NK-92 (cell line): ENCODE results near the gene S100A16.
"Not testable (repeated sequence)": the region's sequence is repeated elsewhere in the genome, so short reads cannot be mapped to it uniquely, and the experiment has no call there.

Experiments
- DNase-seq: peaks from one replicate; lab custom pipeline; 2025; ENCODE audit not compliant: unreplicated experiment; lab: John Stamatoyannopoulos, UW

The S100A16 gene

DNA sequence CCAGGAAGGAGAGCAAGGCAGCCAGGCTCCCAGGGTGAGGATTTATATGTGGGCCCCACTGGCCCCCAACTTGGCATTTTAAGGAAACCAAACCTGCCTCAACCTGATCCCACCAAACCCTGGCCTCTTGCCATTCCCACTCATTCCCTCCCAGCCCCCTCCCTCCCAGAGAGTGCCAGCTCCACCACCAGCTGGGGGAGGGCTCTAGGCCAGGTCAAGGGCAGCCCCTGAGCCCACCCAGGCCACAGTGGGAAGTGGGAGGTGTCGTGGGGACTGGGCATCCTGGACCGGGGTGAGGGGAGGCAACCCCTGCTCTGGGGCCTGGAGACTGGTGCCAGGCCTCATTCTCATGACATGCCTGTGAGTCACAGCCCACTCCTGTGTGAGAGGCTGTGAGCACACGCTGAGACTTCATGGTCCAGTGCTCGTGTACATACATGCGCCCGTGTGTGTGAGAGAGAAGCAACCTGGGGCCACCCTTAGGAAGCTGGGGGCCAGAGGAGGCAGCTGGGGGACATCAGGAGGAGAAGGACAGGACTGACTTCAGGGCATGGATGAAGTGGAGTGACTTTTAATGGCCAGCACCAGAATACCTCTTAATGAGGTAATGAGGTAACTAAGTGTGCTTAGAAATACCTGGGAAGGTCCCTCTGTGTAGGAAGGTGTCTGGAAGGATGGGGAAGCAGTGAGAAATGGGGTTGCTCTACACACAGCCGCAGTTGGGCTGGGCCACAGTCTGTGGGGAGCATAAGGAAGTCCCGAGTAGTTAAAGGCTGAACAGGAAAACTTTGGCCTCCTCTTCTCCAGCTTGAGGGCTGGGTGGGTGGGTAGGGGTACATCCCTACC is 47.2 kb downstream of the S100A16 start, which contains the start of gene S100A2:
TSS of gene S100A2 (minus strand) at position 316 of the 846 bp plus-strand sequence. CDS start 1,967 bp downstream, outside the sequence.
- DNase-seq, result no peak

DNA sequence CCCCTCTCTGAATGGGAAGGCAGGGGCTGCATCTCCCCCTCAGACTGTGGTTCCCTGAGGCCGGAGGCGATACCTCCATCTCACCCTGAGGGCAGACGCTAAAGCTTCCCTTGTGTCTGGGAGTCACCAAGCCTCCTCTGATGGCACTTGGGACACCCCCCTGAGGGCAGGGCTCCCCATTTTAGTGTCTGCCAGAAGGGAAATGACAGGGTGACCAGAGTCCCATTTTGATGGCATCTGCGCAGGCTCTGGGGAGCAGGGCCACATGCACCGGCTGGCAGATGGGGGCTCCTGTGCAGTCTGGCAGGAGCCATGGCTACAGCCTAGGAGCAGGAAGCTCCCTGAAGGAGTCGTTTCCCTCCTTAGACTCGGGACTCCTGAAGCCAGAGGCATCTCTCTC is 48.9 kb downstream of the S100A16 start:
- no peak for DNase-seq

DNA sequence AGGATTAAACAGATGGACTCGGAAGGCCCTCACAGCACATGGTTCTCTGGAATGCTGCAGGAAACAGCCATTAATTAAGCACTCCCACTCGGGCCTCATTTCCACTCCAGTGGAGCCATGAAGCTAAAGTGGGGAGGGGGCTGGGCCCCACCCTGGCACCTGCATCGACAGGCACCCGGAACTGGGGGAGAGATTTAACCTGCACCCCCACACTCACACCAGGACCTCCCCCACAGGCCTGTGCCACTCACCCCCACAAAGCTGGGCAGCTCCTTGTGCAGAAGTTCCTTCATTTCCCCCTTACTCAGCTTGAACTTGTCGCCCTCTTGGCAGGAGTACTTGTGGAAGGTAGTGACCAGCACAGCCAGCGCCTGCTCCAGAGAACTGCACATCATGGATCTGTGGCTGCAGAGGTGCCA is 49.4 kb downstream of the S100A16 start:
- no peak for DNase-seq

DNA sequence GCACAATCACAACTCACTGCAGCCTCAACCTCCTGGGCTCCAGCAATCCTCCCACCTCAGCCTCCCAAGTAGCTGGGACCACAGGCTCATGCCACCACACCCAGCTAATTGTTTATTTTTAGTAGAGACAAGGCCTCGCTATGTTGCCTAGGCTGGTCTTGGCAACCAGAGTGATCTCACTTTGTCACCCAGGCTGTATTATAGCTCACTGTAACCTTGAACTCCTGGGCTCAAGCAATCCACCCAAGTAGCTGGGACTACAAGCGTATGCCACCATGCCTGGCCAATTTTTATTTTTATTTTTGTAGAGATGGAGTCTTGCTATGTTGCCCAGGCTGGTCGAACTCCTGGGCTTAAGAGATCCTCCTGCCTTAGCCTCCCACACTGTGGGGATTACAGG is 50.9 kb downstream of the S100A16 start:
- not testable (repeated sequence) for DNase-seq

DNA sequence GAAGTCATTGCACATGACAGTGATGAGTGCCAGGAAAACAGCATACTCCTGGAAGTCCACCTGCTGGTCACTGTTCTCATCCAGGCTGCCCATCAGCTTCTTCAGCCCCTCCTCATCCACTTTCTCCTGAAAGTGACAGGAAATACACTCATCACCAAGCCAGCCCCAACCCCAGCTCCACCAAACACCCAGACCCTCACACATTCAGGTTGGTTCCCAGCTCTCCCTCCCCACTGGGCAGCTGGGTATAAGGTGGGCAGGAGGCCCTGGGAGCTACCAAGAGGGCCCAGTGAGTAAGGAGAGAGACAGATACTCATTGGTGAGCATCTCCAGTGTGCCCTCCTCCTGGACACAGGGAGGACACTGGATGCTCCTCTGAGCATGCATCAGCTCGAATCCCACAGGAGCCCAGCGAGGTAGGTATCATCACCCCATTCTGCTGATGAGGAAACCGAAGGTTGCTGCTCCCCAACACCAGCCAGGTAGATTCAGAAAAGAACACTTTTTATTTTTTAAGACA is 51.4 kb downstream of the S100A16 start:
- no peak for DNase-seq

DNA sequence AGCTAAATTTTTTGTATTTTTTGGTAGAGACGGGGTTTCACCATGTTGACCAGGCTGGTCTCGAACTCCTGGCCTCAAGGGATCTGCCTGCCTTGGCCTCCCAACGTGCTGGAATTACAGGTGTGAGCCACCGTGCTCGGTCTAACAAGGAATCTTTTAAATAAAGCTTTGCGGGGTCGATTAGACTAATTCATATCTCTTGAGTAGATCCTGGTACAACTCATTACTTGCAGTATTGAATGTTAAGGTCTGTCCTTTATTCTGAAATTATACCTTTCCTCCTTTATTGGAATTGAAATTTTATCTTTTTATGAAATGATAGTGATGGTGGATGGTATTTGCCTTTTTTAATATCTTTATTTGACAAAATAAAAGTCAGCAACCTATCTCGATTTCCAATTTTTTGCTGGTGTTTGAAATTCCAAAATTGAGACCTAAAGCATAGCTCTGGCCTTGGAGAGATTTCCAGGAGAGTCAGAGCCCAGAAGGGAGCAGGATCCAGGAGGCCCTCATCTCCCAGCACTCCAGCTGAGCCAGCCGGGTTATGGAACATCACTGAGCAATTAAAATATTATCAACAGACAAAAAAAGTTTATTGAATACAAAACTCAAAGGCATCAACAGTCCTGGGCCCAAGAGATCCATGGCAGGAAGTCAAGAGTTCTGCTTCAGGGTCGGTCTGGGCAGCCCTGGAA is 52.0 kb downstream of the S100A16 start:
- DNase-seq, result no peak

DNA sequence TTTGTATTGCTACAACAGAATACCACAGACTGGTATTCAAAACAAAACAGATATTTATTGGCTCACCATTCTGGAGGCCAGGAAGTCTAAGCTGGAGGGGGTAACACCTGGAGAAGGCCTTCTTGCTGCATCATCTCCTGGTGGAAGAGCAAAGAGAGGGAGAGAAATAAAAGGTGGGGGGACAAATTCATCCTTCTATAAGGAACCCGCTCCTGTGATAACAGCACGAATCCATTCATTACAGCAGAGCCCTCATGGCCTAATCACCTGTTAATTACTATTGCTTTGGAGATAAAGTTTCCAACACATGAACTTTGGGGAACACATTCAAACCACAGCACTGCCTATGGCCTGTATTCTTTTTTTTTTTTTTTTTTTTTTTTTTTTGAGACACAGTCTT is 52.7 kb downstream of the S100A16 start:
- DNase-seq, result no peak

DNA sequence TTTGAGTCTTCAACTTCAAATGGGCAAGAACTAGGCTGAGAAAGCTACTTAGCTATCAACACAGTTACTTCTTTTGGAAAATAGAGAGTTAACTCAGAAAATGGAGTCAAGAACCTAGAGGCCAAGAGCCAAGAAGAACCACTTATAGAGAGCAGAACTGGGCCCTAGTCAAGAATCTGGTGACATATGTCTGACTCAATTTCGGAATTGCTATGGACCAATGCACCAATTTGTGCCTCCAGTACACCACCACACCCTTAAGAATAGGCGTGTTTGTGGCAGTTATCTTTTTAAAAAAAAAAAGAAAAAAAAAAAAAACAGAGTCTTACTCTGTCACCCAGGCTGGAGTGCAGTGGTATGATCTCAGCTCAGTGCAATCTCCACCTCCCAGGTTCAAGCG is 55.1 kb downstream of the S100A16 start:
- DNase-seq, result no peak
